Upper lobe of right lung (tissue), 1 donor: ENCODE data around the gene ZDHHC14. TPM values are rescaled to one million over a fixed set of nuclear protein-coding genes. Genes with fewer than 3 reads are reported as not detected.
A peak's percentile ranks its signal among the peaks of the same experiment; 100 is the strongest.

Experiments used
- ATAC-seq: fragments of 200-7000 bp; cut with Tn5 transposase; one replicate; pipeline ENCODE4 v1.9.1; 2020; ENCODE audit warnings: mild to moderate bottlenecking, moderate library complexity
- DNase-seq: peaks from one replicate; pipeline ENCODE4 v3.0.0-alpha.2; 2020
- H3K27ac ChIP-seq: fragments of 200-600 bp; one replicate; pipeline ENCODE4 v1.8.0; 2022
- H3K27me3 ChIP-seq: fragments of 200-600 bp; one replicate; pipeline ENCODE4 v1.8.0; 2022; ENCODE audit warnings: mild to moderate bottlenecking
- H3K36me3 ChIP-seq: fragments of 200-600 bp; one replicate; pipeline ENCODE4 v1.8.0; 2022
- H3K4me1 ChIP-seq: fragments of 200-600 bp; one replicate; pipeline ENCODE4 v1.8.0; 2022
- H3K4me3 ChIP-seq: fragments of 200-600 bp; one replicate; pipeline ENCODE4 v1.8.0; 2022; ENCODE audit warnings: mild to moderate bottlenecking
- H3K9me3 ChIP-seq: fragments of 200-600 bp; one replicate; pipeline ENCODE4 v1.8.0; 2022
- CTCF ChIP-seq: fragments of 200-600 bp; IDR thresholded peaks from one replicate; pipeline ENCODE4 v1.8.0; 2022; ENCODE audit warnings: antibody characterized with exemption
- intact Hi-C: fragments of 100-400 bp; cut with DNase I; formaldehyde crosslinking; loops from one replicate; pipeline ENCODE4 v1.11.0; 2022
- total RNA-seq: library from RNA; stranded (reverse); fragmentation: NEBNext Ultra II Directional; extraction: Animal tissue kit (Norgen Biotek cat#: 25700); gene quantifications from one replicate; pipeline ENCODE4 v1.2.1, GENCODE V29; 2021
- donor health status: DM: no; HTN: yes; CAD: no; lungs with severe emphysema.

Gene ZDHHC14
- total RNA-seq, 1 donor from 2014 or later = 12.2 TPM

GRCh38 chr6:157655139-157655538, 274.1 kb downstream of the ZDHHC14 start:
- ATAC-seq = no peak
- no peaks in the 10 kb centered on the region for H3K36me3 ChIP-seq
- DNase-seq = peak; percentile 28
- H3K4me3 ChIP-seq = no peak overlapping the region
- TF ChIP-seq CTCF = no peak
- no peaks in the 10 kb centered on the region for H3K9me3 ChIP-seq
- no peak overlapping the region for H3K27ac ChIP-seq
- intact Hi-C loops = no loop called here
- no peaks in the 10 kb centered on the region for H3K27me3 ChIP-seq
- H3K4me1 ChIP-seq = no peaks in the 10 kb centered on the region

- Histone ChIP-seq H3K36me3 (no peaks in the 10 kb centered on the region), H3K27ac (no peak overlapping the region), H3K4me3 (no peak overlapping the region), H3K27me3 (no peaks in the 10 kb centered on the region), H3K9me3 (no peaks in the 10 kb centered on the region), H3K4me1 (no peaks in the 10 kb centered on the region)
- DNase-seq (peak; percentile 27), ATAC-seq (no peak)
- intact Hi-C loops = no loop called here
- TF ChIP-seq CTCF = no peak
Observed at GRCh38 chr6:157656437-157656997, 275.5 kb downstream of the ZDHHC14 start.

- Histone ChIP-seq H3K9me3 (no peaks in the 10 kb centered on the region), H3K4me1 (no peaks in the 10 kb centered on the region), H3K4me3 (no peak overlapping the region), H3K27ac (no peak overlapping the region), H3K36me3 (no peaks in the 10 kb centered on the region), H3K27me3 (no peaks in the 10 kb centered on the region)
- ATAC-seq (no peak), DNase-seq (no peak)
- TF ChIP-seq CTCF = no peak
- intact Hi-C loops = no loop called here
Observed at GRCh38 chr6:157657754-157658153, 276.8 kb downstream of the ZDHHC14 start.

GRCh38 chr6:157658301-157658700, 277.3 kb downstream of the ZDHHC14 start:
- no peak for TF ChIP-seq CTCF
- no peaks in the 10 kb centered on the region for H3K27me3 ChIP-seq
- H3K9me3 ChIP-seq = no peaks in the 10 kb centered on the region
- H3K4me3 ChIP-seq = no peak overlapping the region
- intact Hi-C loops = no loop called here
- no peak for ATAC-seq
- no peak overlapping the region for H3K27ac ChIP-seq
- no peaks in the 10 kb centered on the region for H3K4me1 ChIP-seq
- no peaks in the 10 kb centered on the region for H3K36me3 ChIP-seq
- DNase-seq = no peak

- no peaks in the 10 kb centered on the region for H3K36me3 ChIP-seq
- no peak for TF ChIP-seq CTCF
- no peaks in the 10 kb centered on the region for H3K9me3 ChIP-seq
- intact Hi-C loops = no loop called here
- H3K27ac ChIP-seq = no peak overlapping the region
- H3K4me3 ChIP-seq = no peak overlapping the region
- ATAC-seq (no peak), DNase-seq (no peak)
- no peaks in the 10 kb centered on the region for H3K27me3 ChIP-seq
- H3K4me1 ChIP-seq = no peaks in the 10 kb centered on the region
Observed at GRCh38 chr6:157659536-157660271, 278.7 kb downstream of the ZDHHC14 start.
